ENCODE measurements around the gene TNFRSF25.
A peak's percentile ranks its signal among the peaks of the same experiment; 100 is the strongest.
"Not testable (repeated sequence)": the region's sequence is repeated elsewhere in the genome, so short reads cannot be mapped to it uniquely, and the experiment has no call there.

TNFRSF25 gene

DNA sequence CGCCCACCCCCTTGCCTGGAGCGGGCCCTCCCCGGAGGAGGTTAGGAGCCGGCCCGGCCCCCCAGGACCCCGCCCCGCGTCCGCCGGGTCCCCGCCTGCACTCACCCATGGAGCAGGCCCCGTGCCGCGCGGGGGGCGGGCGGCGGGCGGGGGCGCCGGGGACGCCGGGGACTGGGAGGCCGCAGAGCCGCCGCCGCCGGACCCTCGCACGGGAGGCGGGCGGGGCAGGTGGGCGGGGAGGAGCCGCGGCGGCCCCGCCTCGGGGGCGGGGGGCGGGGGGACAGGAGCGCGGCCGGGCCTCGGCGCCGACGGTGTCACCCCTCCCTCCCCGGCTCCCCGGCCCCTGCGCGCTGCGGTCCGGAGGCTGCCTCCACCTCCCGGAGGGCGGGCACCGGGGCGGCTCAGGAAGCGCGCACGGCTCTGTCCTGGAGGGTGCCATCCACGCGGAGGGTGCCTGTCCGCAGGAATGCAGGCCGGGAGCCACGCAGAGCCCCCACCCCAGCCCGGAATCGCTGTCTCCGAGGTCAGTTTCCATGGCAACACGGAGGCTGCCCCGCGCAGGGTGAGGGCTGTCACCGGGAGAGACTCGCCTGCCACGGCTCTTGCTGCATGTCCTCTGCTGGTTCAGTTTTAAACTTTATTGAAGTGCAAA, 31.4 kb upstream of the TNFRSF25 start:
- TF ChIP-seq, protein P1, sequence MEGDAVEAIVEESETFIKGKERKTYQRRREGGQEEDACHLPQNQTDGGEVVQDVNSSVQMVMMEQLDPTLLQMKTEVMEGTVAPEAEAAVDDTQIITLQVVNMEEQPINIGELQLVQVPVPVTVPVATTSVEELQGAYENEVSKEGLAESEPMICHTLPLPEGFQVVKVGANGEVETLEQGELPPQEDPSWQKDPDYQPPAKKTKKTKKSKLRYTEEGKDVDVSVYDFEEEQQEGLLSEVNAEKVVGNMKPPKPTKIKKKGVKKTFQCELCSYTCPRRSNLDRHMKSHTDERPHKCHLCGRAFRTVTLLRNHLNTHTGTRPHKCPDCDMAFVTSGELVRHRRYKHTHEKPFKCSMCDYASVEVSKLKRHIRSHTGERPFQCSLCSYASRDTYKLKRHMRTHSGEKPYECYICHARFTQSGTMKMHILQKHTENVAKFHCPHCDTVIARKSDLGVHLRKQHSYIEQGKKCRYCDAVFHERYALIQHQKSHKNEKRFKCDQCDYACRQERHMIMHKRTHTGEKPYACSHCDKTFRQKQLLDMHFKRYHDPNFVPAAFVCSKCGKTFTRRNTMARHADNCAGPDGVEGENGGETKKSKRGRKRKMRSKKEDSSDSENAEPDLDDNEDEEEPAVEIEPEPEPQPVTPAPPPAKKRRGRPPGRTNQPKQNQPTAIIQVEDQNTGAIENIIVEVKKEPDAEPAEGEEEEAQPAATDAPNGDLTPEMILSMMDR (IDR thresholded peaks at IDR 0.05; ENCODE audit: low read depth, low read length) = no peak
- H3K4me3 ChIP-seq (ENCODE audit: low read depth, low read length) = peak overlapping the region; percentile 62
- in situ Hi-C loops (cut with HindIII; ENCODE audit: low sequenced_read_pairs) = no loop called here
- DNase-seq (ENCODE audit: low read depth, low spot score) = no peak

DNA sequence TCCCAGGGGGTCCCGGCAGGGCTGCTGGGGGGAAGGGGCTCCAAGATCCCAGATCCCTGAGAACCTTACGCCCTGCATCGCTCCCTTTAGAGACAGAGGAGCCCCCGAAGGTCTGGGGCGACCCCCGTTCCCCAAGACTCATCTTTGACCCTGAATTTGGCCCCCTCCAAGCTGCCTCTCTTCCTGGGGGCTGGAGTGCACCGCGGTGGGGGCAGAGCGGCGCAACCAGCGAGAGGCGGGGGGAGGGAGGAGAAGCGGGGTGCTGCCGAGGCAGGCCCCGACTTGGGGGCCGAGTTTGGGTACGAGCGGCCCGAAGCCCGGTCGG, 30.9 kb upstream of the TNFRSF25 start:
- peak overlapping the region; percentile 62 for H3K4me3 ChIP-seq (ENCODE audit: low read depth, low read length)
- TF ChIP-seq, protein P1 (IDR thresholded peaks at IDR 0.05; ENCODE audit: low read depth, low read length) = no peak
- no peak for DNase-seq (ENCODE audit: low read depth, low spot score)
- in situ Hi-C loops (cut with HindIII; ENCODE audit: low sequenced_read_pairs) = no loop called here

DNA sequence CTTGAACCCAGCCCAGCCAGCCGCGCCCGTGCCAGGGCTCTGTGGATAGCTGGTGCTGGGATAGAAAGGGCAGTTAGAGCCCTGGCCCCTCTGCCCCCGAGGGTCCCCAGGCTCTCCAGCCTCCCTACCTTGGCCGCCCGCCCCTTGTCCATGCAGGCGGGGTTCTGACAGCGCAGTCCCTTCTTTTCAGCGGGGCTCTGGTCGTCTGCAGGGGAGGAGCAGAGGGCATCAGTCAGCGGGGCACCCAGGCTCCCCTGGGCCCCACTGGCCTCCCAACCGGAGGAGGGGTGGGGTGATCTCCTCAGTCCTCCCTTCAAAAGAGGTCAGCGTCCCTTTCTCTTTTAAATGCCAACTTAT, 30.4 kb upstream of the TNFRSF25 start:
- peak overlapping the region; percentile 62 for H3K4me3 ChIP-seq (ENCODE audit: low read depth, low read length)
- TF ChIP-seq, protein P1 (IDR thresholded peaks at IDR 0.05; ENCODE audit: low read depth, low read length) = no peak
- DNase-seq (ENCODE audit: low read depth, low spot score) = no peak
- in situ Hi-C loops (cut with HindIII; ENCODE audit: low sequenced_read_pairs) = no loop called here

DNA sequence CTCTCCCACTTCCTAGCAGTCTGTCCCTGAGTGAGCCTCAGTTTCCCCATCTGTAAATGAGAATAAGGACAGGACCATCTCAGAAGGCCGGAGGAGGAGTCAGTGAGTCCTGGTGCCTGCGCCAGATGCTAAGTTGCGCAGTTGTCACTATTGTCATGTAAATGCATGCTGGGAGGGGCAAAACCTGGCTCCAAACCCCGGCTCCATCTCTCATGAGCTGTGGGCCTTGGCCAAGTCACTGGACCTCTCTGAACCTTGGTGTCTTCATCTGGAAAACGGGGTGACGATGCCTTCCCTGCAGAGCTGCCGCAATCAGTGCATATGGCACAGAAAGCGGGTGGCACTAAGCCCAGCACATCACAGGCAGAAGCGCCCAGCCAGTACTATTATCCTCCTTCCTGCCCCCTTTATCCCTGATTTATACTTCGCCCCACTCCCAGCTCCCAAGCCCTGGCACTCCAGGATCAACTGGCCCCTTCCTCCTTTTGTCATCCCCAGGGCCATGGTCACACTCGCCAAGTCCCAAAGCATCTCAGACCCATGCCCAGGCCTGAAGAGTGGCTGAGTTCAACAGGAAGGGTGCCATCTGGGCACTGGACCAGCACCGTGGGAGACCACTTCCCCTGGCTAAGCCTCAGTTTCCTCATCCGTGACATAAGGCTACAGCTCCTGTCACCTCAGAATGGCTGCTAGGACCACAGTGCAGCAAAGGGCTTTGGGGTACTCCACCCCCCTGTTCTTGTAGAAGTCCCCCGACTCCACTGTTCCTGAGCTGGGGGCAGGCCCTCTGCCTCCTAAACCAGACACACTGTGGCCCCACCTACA, 29.8 kb upstream of the TNFRSF25 start:
- in situ Hi-C loops (cut with HindIII; ENCODE audit: low sequenced_read_pairs) = no loop called here
- DNase-seq (ENCODE audit: low read depth, low spot score) = no peak
- TF ChIP-seq, protein P1 (IDR thresholded peaks at IDR 0.05; ENCODE audit: low read depth, low read length) = no peak
- peak overlapping the region; percentile 62 for H3K4me3 ChIP-seq (ENCODE audit: low read depth, low read length)

DNA sequence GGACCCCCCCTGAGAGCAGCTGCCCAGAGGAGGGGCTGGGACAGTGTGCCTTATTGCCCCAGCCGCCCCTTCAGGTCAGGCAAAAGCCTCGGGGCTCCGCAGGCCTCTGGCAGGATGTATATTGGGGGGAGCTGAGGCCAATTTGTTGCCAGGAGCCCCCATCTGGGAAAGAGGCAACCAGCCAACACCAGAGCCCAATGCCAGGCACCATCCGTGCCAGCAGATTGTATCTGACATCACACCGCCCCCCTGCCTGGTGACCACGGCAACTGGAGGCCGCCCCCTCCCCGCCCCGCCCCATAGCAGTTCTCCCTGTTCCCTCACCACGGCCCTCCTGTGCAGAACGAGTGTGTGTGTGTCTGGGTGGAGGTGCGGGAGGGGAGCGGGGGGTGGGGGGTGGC, 29.1 kb upstream of the TNFRSF25 start:
- in situ Hi-C loops (cut with HindIII; ENCODE audit: low sequenced_read_pairs) = no loop called here
- DNase-seq (ENCODE audit: low read depth, low spot score) = no peak
- TF ChIP-seq, protein P1 (IDR thresholded peaks at IDR 0.05; ENCODE audit: low read depth, low read length) = no peak
- no peak overlapping the region for H3K4me3 ChIP-seq (ENCODE audit: low read depth, low read length)

DNA sequence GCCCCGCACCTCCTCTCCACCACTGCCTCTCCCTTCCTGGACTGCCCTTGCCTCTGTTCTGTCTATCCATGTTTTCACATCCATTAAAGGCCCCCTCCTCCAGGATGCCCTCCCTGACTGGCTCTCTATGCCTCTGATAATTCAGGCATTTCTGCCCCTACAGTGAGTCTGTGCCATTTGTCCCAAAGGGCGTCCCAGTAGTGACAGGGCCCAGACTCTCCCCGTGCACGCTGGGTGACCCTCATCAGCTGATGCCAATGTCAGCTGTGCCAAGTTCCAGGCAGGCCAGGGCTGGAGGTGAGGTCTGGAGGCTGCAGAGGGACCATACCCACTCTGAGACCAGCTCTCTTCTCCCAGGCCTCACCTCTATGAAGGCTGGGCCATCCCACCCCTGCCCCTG, 28.7 kb upstream of the TNFRSF25 start:
- no peak for DNase-seq (ENCODE audit: low read depth, low spot score)
- no peak overlapping the region for H3K4me3 ChIP-seq (ENCODE audit: low read depth, low read length)
- in situ Hi-C loops (cut with HindIII; ENCODE audit: low sequenced_read_pairs) = no loop called here
- TF ChIP-seq, protein P1 (IDR thresholded peaks at IDR 0.05; ENCODE audit: low read depth, low read length) = no peak

DNA sequence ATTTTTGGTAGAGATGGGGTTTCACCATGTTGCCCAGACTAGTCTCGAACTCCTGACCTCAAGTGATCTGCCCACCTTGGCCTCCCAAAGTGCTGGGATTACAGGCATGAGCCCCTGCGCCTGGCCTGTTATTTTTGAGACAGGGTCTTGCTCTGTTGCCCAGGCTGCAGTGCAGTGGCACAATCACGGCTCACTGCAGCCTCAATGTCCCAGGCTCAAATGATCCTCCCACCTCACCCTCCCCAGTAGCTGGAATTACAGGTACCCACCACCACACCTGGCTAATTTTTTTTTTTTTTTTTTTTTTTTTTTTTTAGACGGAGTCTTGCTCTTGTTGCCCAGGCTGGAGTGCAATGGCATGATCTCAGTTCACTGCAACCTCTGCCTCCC, 27.9 kb upstream of the TNFRSF25 start:
- DNase-seq (ENCODE audit: low read depth, low spot score); in situ Hi-C loops (cut with HindIII; ENCODE audit: low sequenced_read_pairs); H3K4me3 ChIP-seq (ENCODE audit: low read depth, low read length): not testable (repeated sequence)

Data from astrocyte of the spinal cord (primary cell).